DMS 273 treated with DMSO at 0.1 percent for 48 hours (cell line): Measurements from ENCODE around the gene PNKD.
"Not testable (repeated sequence)": the region's sequence is repeated elsewhere in the genome, so short reads cannot be mapped to it uniquely, and the experiment has no call there.

Experiments used
- DNase-seq: peaks from one replicate; lab custom pipeline; 2025; lab: John Stamatoyannopoulos, UW

The PNKD gene

GRCh38 chr2:218272531-218273212, 2.4 kb downstream of the PNKD start:
- DNase-seq, result peak; percentile 30

GRCh38 chr2:218273214-218273907, 3.0 kb downstream of the PNKD start:
- not testable (repeated sequence) for DNase-seq

DNA sequence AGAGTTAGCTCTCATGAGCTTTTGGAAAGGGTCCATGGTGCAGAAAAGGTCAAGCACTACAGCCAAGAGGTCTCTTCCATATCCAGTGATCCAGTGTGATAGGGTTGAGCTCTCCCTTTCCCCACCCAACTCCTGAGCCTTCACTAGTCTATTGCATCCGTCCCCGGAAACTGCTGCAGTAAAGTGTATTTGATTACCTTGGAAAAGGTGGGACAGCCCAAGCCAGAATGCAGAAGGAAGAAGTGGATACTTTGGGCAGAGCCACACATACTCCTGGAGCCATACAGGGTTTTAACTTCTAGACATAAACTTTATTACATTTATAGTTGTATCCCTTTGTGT, 3.6 kb downstream of the PNKD start:
- DNase-seq, result no peak

DNA sequence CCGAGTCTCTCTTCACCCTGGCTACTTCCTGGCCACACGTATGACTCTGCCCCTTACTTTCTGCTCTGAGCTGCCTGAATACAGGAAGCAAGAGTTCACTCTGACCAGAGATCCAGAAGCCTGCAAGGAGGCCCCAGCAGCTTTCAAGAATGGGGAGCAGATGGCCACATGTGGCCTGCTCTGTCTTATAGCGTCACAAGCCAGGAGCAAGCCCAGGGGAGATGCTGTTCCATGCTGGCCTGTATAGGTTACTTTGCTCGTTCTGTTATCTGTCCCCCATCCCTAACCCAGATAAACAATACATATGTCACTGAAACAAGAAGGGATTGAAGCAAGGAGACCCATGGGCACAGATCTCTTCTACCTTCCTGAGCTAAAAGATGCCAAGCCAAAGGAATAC, 4.3 kb downstream of the PNKD start:
- DNase-seq, result no peak

- DNase-seq, result no peak
These were observed 5.2 kb downstream of the PNKD start for GRCh38 chr2:218275371-218276072.

GRCh38 chr2:218276986-218277755, 6.9 kb downstream of the PNKD start:
- no peak for DNase-seq

GRCh38 chr2:218277921-218278320, 7.6 kb downstream of the PNKD start:
- DNase-seq, result no peak

DNA sequence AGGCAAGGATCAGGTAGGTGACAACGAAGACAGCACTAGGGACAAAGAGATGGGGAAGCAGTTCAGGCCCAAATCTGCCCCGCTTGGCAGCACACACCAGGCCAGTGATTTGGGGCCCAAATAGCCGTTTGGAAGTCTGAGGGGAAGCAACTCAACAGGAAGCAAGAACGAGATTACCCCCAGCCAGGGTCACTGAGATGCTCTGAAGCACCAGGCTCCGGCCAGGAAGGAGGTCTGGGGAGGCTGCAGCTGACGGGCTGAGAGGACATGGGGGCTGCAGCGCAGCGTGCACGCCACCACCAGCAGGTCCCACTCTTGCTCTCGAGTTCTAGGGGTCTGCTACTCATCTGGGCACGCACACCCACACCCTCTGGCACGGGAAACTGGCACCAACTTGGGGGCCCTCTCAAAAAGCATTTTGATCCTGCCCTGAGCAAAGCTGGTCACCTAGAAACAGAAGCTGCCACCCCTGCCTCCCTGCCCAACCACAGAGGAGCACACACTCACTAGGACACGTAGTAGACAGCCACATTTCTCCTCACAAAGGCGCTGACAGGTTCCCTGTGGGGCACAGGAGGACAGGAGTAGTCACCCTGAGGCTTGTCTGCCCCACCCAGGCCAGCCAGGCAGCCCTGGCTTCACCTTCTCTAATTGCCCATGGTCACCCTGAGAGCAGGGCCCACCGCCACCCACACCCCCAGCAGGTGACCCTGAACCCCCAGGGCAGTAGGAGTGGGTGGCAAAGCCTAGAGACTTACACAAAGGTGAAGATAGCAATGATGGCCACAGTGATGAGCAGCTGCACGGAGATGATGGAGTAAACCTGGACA, 8.4 kb downstream of the PNKD start:
- no peak for DNase-seq

DNA sequence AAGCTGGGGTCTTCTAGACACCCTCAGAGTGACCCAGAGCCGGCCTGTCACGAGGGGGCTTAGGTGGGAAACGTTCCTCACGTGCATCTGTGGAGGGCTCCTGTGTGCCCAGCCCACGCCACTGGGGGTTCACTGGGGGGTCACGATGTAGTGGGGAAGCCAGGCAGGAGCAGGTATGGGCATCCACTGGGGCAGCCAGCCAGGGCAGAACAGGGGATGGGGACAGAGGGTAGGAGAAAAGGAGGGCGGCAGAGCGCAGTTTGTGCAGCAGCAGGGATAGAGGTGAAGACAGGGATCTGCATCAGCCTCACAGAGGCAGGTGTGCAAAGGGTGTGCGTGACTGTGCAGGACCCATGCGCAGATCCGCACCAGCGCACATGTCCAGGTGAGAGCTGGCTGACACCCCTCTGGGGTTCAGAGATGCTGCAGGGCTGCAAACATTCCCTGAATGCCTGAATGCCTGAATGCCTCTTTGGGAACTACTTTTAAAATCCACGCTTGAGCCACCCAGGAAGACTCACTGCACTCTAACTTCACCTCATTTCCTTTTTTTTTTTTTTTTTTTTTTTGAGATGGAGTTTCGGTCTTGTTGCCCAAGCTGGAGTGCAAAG, 10.0 kb downstream of the PNKD start:
- no peak for DNase-seq

- DNase-seq, result no peak
These were observed 11.1 kb downstream of the PNKD start for GRCh38 chr2:218281449-218281848.

DNA sequence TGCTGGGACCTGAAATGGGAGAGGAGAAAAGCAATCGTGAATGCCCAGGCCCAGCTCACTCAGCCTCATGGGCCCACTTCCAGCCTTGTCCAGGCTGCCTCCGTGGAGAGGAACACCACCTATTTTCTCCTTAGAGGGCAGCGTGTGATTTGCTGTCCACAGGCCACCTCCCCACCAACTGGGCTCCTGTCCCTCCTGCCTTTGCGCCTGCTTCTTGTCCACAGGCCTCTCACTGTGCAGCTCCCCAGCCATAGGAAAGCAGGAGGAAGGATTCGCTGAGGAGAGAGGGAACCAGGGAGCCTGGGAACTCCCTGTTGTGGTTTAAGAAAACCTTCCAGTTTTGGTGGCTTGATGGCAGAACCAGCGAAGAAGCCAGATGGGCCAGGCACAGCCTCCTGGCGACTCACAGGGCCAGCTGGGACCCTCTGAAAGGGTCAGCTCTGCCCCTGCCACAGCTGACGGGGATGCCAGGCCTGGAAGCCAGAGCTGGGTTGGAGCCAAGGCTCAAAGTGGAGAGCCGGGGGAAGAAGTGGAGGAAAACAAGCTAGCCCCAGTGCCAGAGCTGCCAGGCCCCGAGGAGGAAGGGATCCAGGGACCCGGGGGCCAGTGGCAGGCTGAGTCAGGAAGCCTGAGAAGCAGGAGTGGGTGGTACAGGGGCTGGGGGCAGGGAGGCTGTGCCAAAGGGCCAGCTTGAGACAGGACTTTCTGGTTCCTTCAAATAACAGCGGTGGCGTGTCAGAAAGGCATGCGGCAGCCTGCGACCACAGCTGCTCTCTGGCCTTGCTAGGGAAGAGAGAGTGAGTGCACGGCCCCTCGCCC, 12.1 kb downstream of the PNKD start:
- no peak for DNase-seq

DNA sequence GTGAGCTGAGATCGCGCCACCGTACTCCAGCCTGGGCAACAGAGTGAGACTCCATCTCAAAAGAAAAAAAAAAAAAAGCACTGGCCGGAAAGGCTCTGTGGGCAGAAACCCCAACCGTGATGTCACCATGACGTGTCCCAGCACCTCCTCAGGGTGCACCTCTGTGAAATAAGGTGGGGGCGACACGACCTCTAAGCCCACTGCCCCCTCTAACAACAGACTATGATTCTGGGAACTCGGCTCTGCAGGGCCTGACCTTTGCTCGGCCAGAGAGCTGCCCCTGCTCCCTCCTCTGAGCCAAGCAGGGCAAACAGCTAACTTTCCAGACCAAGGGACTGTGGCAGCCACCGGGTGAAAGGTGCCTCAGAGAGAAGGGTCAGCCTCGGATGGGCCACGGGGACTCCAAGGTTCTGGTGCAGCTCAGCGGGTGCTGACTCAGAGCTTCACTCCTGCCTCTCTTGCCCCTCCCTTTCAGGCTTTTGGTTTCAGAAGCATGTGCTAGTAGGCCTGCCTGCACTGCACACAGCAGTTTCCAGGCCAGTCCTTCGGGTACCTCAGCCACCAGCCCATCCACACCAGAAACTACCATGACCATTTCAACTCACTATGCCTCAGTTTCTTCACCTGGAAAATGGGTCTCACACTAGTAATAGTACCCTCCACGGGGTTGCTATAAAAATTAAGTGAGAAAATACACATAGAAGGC, 13.9 kb downstream of the PNKD start:
- no peak for DNase-seq

- DNase-seq, result no peak
These were observed 15.3 kb downstream of the PNKD start for GRCh38 chr2:218285604-218286003.

DNA sequence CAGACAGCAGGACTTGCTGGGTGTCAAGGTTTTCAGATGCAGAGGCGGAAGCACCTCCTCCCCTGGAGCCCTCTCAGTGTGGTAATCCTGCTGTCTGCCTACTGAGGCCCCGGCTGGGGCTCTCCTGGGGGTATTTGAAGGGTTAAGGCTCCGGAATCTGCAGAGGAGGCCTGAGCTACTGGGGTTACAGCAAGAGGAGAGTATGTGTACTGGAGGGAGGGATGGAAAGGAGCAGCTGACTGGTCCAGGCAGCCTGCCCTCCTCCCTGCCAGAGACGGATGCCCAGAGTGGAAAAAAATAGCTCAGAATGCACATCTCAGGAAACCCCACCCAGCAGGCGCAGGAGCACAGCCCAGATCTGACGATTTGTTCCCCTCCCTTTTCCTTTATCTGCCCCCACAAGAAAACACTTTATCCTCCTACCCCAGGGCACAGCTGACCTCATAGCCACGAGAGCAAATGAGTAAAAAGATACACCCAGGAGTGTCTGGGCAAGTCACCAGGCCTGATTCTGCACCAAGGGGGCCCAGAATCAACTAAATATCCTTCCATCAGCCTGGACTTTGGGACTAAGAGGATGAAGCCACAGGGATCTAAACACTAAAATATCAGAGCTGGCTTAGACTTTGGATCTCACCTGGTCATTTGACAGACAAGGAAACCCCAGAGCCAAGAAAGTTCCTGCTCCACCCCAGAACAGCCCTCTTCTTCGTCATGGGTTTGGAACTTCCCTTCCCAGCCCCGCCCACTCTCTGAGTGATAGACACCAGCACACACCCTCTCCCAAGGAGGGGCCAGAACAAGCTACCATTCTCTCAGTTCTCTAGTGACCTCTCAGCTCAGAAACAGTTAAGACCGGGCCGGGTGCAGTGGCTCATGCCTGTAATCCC, 16.5 kb downstream of the PNKD start:
- peak; percentile 47 for DNase-seq

GRCh38 chr2:218289639-218290315, 19.5 kb downstream of the PNKD start:
- no peak for DNase-seq

DNA sequence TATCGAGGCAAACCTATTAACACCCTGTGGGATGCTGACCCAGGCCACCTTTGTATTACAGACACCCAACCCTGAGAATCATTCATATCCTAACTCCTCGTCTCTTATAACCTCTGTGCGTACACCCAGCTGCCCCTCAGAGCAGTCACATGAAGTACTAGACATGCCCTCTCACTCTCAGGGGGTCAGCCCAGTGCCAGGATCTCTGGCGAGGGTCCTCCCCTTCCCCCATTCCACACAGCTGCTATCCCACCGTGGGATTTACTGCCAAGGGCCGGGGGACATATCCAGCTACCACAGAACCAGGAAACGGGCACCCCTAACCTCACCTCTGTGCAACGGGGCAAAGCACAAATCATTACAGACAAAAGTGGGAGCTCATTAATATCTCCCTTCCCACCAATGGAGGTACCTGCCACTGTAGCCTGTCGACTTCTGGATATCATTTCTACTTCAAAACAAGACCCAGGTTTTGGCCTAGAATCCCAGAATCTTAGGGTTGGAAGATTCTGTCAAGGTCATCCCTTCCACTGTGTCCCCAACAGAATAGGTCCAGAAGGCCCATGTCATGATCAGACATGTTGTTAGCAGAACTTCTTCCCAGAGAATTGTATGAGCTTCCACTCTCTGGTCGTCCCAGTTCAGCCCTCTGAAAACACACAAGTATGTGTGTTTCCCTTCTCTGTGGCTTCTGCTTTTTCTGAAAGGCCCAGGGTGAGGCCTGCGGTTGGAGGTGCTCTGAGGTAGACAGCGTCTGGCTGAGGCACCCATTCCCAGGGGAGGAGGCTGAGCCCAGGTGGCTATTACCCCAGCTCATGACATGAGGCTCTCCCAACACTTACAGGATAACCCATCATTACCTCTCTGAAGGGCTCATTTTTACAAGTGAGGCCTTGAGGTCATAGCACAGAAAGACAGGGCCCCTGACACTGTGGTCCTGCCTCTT, 20.3 kb downstream of the PNKD start:
- no peak for DNase-seq
